Hematopoietic multipotent progenitor cell treated with erythropoietin and hydrocortisone succinate and interleukin-3 and kit ligand, for 17 days (in vitro differentiated cells): Measurements from ENCODE around the gene CNNM1.

Source experiments
- DNase-seq: peaks from one replicate; pipeline ENCODE4 v3.0.0-alpha.2; 2015; ENCODE audit warnings: low spot score

CNNM1 gene

GRCh38 chr10:99337901-99338300 lies 8.7 kb downstream of the CNNM1 start:
- no peak for DNase-seq

GRCh38 chr10:99339077-99339476 lies 9.9 kb downstream of the CNNM1 start:
- no peak for DNase-seq

DNA sequence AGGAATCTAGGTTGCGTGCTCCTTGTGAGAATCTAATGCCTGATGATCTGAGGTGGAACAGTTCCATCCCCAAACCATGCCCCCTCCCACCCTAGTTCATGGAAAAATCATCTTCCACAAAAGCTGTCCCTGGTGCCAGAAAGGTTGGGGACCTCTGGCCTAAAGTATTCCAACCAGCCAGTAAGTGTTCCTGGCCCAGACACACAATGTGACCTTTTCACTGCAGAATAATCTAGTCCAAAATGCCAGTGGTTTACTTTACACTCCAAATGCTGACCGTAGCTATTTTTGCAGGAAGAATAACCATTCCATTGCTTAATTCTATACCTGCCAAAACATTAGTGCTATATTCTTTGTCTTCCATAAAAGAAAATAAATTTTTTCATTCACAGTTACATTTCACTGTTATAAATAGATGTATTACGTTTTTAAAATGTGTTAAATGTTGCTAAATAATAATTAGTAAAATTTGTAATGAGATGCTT lies 10.4 kb downstream of the CNNM1 start:
- no peak for DNase-seq

GRCh38 chr10:99340650-99341049 lies 11.5 kb downstream of the CNNM1 start:
- DNase-seq, result no peak

DNA sequence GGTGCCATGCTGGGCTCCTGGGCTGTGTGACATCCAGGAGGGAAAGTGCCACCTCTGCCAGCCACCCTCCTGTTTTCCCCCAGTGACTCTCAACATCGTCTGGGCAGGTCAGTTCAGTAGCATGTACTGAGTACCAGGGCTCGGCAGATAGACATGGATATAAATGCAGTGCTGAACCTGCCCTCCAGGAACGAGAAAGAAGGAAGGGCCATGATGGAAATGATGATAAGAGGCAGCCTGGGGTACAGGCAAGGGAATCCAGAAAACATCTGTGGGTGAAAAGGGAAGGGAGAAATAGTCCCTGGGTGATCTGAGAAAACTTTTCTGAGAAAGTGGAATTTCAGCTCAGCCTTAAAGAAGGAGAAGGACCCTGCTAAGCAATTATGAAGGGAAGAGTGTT lies 12.1 kb downstream of the CNNM1 start:
- no peak for DNase-seq

GRCh38 chr10:99341860-99342490 lies 12.8 kb downstream of the CNNM1 start:
- no peak for DNase-seq

- no peak for DNase-seq
These were observed 14.1 kb downstream of the CNNM1 start for GRCh38 chr10:99343262-99343661.

- DNase-seq, result no peak
These were observed 15.6 kb downstream of the CNNM1 start for GRCh38 chr10:99344715-99345114.

- DNase-seq, result no peak
These were observed 16.2 kb downstream of the CNNM1 start for GRCh38 chr10:99345350-99345749.

DNA sequence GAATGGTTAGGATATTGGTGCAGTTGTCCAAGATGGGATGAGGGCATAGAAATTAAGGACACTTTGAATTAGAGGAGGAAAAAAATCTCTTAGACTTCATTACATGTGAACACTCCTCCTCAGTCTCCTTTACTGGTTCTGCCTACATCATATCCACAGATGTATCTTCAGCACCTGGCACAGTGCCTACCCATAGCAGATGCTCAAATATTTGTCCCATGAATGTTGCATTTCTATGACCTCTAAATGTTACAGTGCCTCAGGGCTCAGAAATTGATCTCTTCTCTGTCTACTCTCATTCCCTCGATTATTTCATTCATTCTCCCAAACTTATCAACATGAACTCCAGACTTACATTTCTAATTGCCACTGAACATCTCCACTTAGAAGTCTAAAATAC lies 17.1 kb downstream of the CNNM1 start:
- no peak for DNase-seq

DNA sequence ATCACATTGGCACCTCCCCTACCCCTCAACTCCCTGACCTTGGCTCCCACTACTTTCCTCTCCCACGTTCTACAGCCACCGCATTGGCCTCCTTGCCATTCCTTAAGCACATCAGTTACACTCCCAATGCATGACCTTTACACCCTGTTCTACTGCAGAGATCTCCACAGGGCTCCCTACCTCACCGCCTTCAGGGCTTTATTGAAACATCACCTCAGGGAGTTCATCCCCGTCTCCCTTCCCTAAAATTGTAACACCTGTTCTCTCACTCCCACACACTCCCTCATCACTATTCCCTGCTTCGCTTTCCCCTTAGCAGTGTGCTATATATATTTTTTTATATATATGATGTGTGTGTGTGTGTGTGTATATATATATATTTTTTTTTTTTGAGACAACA lies 18.5 kb downstream of the CNNM1 start:
- no peak for DNase-seq

DNA sequence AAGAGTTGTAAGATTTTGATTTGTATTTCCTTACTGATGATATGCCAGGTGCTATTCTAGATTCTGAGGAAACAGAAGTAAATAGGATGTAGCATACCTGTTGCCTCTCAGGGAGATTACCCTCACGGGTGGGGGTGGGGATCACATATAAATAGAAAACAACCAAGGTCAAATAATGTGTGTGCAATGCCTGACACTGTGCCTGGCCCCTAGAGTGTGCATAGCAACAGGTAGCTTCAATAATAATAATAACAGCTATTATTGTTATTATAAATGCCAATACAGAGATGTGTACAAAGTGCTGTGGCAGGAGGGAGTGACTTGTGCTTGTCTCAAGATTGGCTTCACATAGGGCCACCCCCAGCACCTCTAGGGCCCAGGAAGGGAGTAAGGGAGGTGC lies 24.0 kb downstream of the CNNM1 start:
- DNase-seq, result no peak

DNA sequence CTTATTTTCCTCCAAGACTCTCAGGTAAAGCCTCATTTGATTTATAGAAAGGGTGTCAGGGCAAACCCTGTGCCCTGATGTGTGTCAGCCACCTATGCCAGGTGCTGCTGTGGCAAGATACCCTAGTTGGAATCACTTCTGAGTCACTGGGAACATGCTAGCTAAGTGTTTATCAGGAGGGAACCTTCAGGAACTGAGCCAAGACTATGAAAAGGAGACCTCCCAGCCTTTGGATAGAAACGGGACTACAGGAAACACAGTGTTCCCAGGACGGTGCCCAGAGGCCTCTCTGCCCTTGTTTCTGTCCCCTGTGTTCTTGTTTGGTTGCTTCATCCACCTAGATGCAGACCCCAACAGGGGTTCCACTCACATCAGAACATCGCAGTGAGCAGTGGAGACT lies 28.5 kb downstream of the CNNM1 start:
- no peak for DNase-seq

DNA sequence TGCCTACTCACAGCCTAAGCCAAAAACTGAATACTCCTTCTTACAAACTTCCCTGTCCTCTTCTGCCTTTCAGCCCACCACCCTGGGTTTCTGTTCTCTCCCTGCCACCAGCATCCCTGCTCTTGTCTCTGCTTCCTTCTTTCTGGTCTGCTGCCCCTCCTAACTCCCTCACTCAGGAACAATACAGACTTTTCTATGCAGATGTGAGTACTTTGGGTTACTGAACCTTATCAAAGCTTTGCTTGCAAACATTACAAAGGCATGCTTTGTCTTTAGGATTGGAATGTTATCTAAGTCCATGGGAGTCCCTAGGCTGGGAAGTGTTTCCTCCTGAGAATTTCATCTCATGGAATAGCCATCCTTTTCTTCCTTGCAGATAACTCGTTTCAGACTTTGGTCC lies 28.9 kb downstream of the CNNM1 start:
- no peak for DNase-seq

DNA sequence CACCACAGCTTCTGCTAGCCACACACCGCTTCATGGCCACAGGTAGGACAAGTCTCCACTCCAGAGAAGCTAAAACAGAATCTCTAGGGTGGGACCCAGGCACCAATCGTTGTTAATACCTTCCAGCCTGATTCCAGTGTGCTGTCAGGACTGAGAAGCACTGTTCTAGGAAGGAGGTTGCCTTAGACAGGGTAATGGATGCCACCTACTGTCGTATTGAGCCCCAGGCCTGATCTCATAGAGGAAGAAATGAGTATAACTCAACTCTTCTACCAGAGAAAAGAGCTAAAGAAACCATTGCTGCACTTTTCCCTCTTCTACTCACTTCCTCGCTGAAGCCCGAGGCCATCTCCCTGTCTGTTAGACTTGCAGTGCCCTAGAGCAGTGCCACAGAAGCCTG lies 31.8 kb downstream of the CNNM1 start:
- no peak for DNase-seq

DNA sequence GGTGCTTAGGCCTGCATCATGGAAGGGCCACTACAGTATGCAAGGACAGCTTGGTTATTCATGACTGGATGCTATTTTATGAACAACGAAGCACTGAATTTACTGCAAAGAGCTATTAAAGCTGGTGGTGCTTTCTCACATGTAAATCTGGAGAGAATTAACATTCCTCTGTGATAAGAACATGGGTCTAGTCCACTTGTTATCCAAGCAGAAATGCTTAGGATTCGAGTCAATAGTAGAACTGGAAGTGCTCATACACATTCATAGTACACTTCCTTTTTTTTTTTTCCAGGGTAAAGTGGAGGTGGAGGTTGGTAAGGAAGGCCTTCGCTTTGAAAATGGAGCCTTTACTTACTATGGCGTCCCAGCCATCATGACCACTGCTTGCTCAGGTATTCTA lies 35.0 kb downstream of the CNNM1 start:
- no peak for DNase-seq

GRCh38 chr10:99365311-99365710 lies 36.2 kb downstream of the CNNM1 start:
- no peak for DNase-seq

GRCh38 chr10:99365736-99366135 lies 36.6 kb downstream of the CNNM1 start:
- DNase-seq, result no peak

DNA sequence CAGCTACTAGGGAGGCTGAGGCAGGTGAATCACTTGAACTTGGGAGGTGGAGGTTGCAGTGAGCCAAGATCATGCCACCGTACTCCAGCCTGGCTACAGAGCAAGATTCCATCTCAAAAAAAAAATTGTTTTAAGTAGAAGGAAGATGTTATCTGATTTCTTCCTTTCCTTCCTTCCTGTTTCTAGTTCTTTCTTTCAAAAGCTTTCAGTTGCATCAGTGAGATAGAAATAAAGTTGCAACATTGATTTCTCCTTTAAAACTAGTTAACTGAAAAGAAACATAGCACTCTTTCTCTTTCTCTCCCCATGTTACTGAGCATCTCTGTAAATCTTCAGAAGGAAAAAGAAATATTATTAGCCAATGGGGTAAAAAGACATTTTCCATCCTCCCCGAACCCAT lies 37.5 kb downstream of the CNNM1 start:
- DNase-seq, result no peak

DNA sequence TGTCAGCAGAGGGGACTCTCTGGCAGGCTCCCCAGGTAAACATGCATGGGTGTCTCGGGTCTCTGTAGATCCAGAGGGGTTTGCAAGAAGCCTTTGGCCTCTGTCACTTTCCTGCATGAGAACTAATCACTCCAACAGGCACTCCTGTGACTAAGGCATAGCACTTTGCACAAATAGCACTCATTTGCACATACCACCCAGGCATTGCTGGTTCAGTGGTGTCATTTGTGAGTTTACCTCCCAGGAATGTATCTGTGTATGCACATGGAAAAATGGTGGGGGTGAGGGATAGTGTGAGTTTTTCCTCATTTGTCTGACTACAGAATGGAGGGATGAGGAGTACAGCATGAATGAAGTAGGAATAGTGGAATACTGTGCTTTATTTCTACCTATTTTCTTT lies 39.5 kb downstream of the CNNM1 start:
- DNase-seq, result no peak

DNA sequence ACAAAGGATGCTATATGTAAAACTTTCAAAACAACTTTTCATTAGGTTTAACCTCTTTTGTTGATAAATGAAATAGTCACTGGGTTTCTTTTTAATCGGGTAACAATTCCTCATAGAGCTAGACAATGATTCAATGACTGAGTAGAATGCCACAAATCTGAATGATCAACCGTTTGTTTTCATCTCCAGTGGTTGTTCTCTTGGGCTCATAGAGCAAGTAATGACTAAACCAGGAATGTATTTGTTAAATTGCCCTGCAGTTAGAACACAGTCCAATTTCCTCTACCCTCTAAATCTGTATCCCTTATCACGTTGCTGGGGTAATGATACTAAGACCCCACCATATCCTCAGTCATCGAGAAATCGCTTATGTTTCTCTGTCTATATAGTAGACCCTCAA lies 40.0 kb downstream of the CNNM1 start:
- no peak for DNase-seq

GRCh38 chr10:99369551-99369950 lies 40.4 kb downstream of the CNNM1 start:
- DNase-seq, result no peak

DNA sequence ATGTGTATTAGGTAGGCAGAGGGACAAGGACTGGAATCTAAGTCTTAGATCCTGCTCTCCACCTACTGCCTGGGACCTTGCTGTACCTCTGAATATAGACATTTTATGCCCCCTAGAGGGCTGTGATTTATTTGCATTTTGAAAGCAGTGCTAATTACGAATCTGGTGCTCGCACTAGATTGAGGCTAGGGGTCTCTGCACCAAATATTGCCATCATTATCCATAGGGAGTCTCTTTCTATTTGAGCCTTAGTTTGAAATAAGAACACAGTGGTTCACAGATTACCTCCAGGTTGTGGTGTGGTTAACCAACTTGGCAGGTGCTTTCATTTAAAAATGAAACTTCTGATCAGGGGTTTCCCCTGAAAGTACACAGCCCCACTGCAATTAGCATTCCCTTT lies 41.8 kb downstream of the CNNM1 start:
- DNase-seq, result no peak

DNA sequence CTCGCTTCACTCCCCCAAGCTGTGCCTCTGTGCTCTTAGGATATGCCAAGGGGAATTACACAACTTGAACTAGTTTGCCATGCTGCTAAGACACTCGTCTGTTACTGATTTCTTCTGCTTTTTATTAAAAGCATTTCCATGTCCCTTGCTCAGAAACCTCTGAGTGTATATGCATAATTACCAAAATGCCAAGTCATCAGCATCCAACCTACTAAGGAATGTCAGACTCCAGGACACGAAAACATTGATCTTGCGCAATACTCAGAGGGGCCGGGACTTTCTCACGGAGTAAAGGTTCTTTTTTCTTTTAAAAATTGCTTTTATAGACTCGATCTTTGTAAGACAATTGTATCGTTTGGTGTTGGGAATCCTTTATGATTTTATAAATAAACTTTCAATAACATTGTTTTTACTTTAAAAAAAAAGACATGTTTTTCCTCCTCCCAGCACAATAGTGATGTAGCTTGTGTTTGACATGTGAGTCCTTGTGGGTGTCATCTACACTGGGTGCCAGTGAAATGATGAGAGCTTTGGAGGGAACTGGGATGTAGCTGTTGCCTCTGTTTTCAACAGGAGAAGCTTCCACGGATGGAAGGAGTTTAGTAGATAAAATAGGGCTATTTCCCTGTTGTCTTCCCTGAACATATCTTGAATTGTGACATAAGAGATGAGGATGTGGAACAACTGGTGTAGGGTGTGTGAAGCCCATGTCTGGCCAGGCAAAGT lies 43.6 kb downstream of the CNNM1 start:
- no peak for DNase-seq
